Mesendoderm (in vitro differentiated cells): ENCODE data around the gene NT5E.
A peak's percentile ranks its signal among the peaks of the same experiment; 100 is the strongest.

Experiments used
- DNase-seq: peaks from one replicate; pipeline ENCODE4 v3.0.0; 2013
- H2AK5ac ChIP-seq: 2 replicates; pipeline ENCODE4 v1.6.1; 2013; ENCODE audit warnings: low read length, inconsistent platforms
- H2BK120ac ChIP-seq: 2 replicates; pipeline ENCODE4 v1.6.1; 2013; ENCODE audit warnings: low read depth, mild to moderate bottlenecking, low read length, moderate library complexity, mixed read lengths
- H2BK15ac ChIP-seq: replicated peaks from 2 replicates; pipeline ENCODE4 v1.6.1; 2013; ENCODE audit warnings: low read depth, mild to moderate bottlenecking, moderate library complexity
- H2BK5ac ChIP-seq: 2 replicates; pipeline ENCODE4 v1.6.1; 2013; ENCODE audit warnings: low read length, inconsistent platforms
- H3K18ac ChIP-seq: 2 replicates; pipeline ENCODE4 v1.6.1; 2013; ENCODE audit warnings: mild to moderate bottlenecking, low read length, mixed read lengths
- H3K23ac ChIP-seq: one replicate; pipeline ENCODE4 v1.6.1; 2013; ENCODE audit warnings: low read length
- H3K27ac ChIP-seq: 2 replicates; pipeline ENCODE4 v1.5.1; 2013; ENCODE audit warnings: low read depth, mild to moderate bottlenecking, inconsistent platforms, low read length, moderate library complexity
- H3K27me3 ChIP-seq: 2 replicates; pipeline ENCODE4 v1.6.1; 2013; ENCODE audit warnings: low read length, control low read depth, mild to moderate bottlenecking, inconsistent platforms; ENCODE audit not compliant: insufficient read depth, poor library complexity
- H3K36me3 ChIP-seq: 2 replicates; pipeline ENCODE4 v1.6.1; 2013; ENCODE audit warnings: low read length, inconsistent platforms; ENCODE audit not compliant: control insufficient read depth, insufficient read depth
- H3K4ac ChIP-seq: one replicate; pipeline ENCODE4 v1.6.1; 2013; ENCODE audit warnings: low read depth, mild to moderate bottlenecking, low read length, moderate library complexity
- H3K4me1 ChIP-seq: 2 replicates; pipeline ENCODE4 v1.6.1; 2013; ENCODE audit warnings: low read depth, low read length, inconsistent platforms; ENCODE audit not compliant: control insufficient read depth
- H3K4me2 ChIP-seq: 2 replicates; pipeline ENCODE4 v1.6.1; 2013; ENCODE audit warnings: low read length
- H3K4me3 ChIP-seq: 2 replicates; pipeline ENCODE4 v1.5.1; 2013; ENCODE audit warnings: mild to moderate bottlenecking, low read length
- H3K56ac ChIP-seq: one replicate; pipeline ENCODE4 v1.6.1; 2013; ENCODE audit warnings: low read length
- H3K79me1 ChIP-seq: 2 replicates; pipeline ENCODE4 v1.6.1; 2013; ENCODE audit warnings: low read length, inconsistent platforms
- H3K79me2 ChIP-seq: 2 replicates; pipeline ENCODE4 v1.6.1; 2013; ENCODE audit warnings: mild to moderate bottlenecking, low read length; ENCODE audit not compliant: control insufficient read depth, insufficient read depth
- H3K9ac ChIP-seq: 2 replicates; pipeline ENCODE4 v1.6.1; 2013; ENCODE audit warnings: low read length, inconsistent platforms
- H4K5ac ChIP-seq: one replicate; pipeline ENCODE4 v1.6.1; 2013; ENCODE audit warnings: low read length
- H4K8ac ChIP-seq: one replicate; pipeline ENCODE4 v1.6.1; 2013; ENCODE audit warnings: low read depth, mild to moderate bottlenecking, control low read depth, low read length, moderate library complexity
- WGBS: extraction: QIAGEN DNeasy Blood & Tissue Kit; methylation state at CpG from one replicate; pipeline ENCODE4 v1.1.7; 2013; ENCODE audit warnings: low lambda C conversion rate, missing lambda C conversion rate; ENCODE audit not compliant: insufficient coverage; ENCODE audit errors: extremely low coverage; 5-methylcytosine and 5-hydroxymethylcytosine counted together

NT5E gene

GRCh38 chr6:85456782-85457181, 6.9 kb downstream of the NT5E start:
- H3K4ac ChIP-seq, result no peak overlapping the region
- H3K79me1 ChIP-seq, result no peaks in the 10 kb centered on the region
- H4K5ac ChIP-seq, result no peak overlapping the region
- WGBS, result no CpG with 5 or more reads among the region's 4 CpGs
- DNase-seq, result no peak
- no peak overlapping the region for H2AK5ac ChIP-seq
- H3K27ac ChIP-seq, result no peak overlapping the region
- no peak overlapping the region for H2BK120ac ChIP-seq
- H3K4me3 ChIP-seq, result no peak overlapping the region
- H3K79me2 ChIP-seq, result no peaks in the 10 kb centered on the region
- H3K36me3 ChIP-seq, result no peaks in the 10 kb centered on the region
- H3K23ac ChIP-seq, result no peak overlapping the region
- H3K9ac ChIP-seq, result no peak overlapping the region
- H3K27me3 ChIP-seq, result no peaks in the 10 kb centered on the region
- H2BK15ac ChIP-seq, result no peak overlapping the region
- H3K4me1 ChIP-seq, result peaks cover 3% of the 10 kb centered on the region
- no peak overlapping the region for H3K4me2 ChIP-seq
- no peak overlapping the region for H2BK5ac ChIP-seq
- no peak overlapping the region for H3K18ac ChIP-seq
- no peak overlapping the region for H4K8ac ChIP-seq
- H3K56ac ChIP-seq, result no peak overlapping the region

DNA sequence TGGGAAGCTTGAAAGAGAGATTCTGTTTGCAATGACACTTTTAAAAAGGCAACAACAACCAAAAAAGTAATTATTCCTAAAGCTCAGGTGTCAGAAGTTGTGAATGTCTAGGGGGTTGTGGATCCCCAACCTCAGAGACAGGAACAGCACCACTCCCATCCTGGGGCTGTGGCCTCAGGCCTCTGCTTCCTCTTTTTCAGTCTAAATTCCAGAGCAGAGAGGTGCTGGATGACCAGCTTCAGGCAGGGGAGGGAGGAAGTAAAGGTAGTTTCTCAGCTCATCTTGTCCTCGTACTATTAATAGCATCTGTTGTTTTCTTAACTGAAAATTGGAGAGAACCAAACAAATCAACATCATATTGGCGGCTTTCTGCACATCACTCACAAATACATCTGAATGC, 8.3 kb downstream of the NT5E start:
- H3K4ac ChIP-seq, result no peak overlapping the region
- H3K9ac ChIP-seq, result no peak overlapping the region
- H3K27me3 ChIP-seq, result no peaks in the 10 kb centered on the region
- H3K4me2 ChIP-seq, result no peak overlapping the region
- no peaks in the 10 kb centered on the region for H3K36me3 ChIP-seq
- H2AK5ac ChIP-seq, result no peak overlapping the region
- H3K79me1 ChIP-seq, result no peaks in the 10 kb centered on the region
- no peak overlapping the region for H4K5ac ChIP-seq
- H2BK5ac ChIP-seq, result no peak overlapping the region
- H3K56ac ChIP-seq, result no peak overlapping the region
- H3K23ac ChIP-seq, result no peak overlapping the region
- peak; percentile 38 for DNase-seq
- no peaks in the 10 kb centered on the region for H3K79me2 ChIP-seq
- H3K4me1 ChIP-seq, result peaks cover 3% of the 10 kb centered on the region
- no peak overlapping the region for H3K4me3 ChIP-seq
- H2BK120ac ChIP-seq, result no peak overlapping the region
- H4K8ac ChIP-seq, result no peak overlapping the region
- no CpG with 5 or more reads among the region's 2 CpGs for whole genome bisulfite sequencing
- H2BK15ac ChIP-seq, result no peak overlapping the region
- H3K27ac ChIP-seq, result no peak overlapping the region
- H3K18ac ChIP-seq, result no peak overlapping the region

- no peak overlapping the region for H3K4me2 ChIP-seq
- H4K8ac ChIP-seq, result no peak overlapping the region
- no peak overlapping the region for H4K5ac ChIP-seq
- H3K79me2 ChIP-seq, result no peaks in the 10 kb centered on the region
- H3K4me1 ChIP-seq, result peaks cover 3% of the 10 kb centered on the region
- H3K9ac ChIP-seq, result no peak overlapping the region
- H3K18ac ChIP-seq, result no peak overlapping the region
- H3K79me1 ChIP-seq, result no peaks in the 10 kb centered on the region
- no peak overlapping the region for H2AK5ac ChIP-seq
- no peak overlapping the region for H3K23ac ChIP-seq
- no peak overlapping the region for H2BK120ac ChIP-seq
- H3K4me3 ChIP-seq, result no peak overlapping the region
- no CpG with 5 or more reads among the region's 3 CpGs for WGBS
- no peaks in the 10 kb centered on the region for H3K27me3 ChIP-seq
- H3K27ac ChIP-seq, result no peak overlapping the region
- no peak overlapping the region for H3K4ac ChIP-seq
- no peak for DNase-seq
- H2BK5ac ChIP-seq, result no peak overlapping the region
- H3K36me3 ChIP-seq, result no peaks in the 10 kb centered on the region
- H2BK15ac ChIP-seq, result no peak overlapping the region
- H3K56ac ChIP-seq, result no peak overlapping the region
These were observed 8.9 kb downstream of the NT5E start for GRCh38 chr6:85458782-85459181.

- no peaks in the 10 kb centered on the region for H3K36me3 ChIP-seq
- H3K27me3 ChIP-seq, result no peaks in the 10 kb centered on the region
- no peak overlapping the region for H3K9ac ChIP-seq
- H2AK5ac ChIP-seq, result no peak overlapping the region
- no peak overlapping the region for H4K8ac ChIP-seq
- no peaks in the 10 kb centered on the region for H3K79me2 ChIP-seq
- H3K4me2 ChIP-seq, result no peak overlapping the region
- no peak overlapping the region for H3K4ac ChIP-seq
- no CpG with 5 or more reads among the region's 4 CpGs for WGBS
- no peak overlapping the region for H2BK5ac ChIP-seq
- no peaks in the 10 kb centered on the region for H3K79me1 ChIP-seq
- no peak overlapping the region for H3K4me3 ChIP-seq
- no peak for DNase-seq
- H2BK120ac ChIP-seq, result no peak overlapping the region
- no peak overlapping the region for H3K27ac ChIP-seq
- peaks cover 3% of the 10 kb centered on the region for H3K4me1 ChIP-seq
- H2BK15ac ChIP-seq, result no peak overlapping the region
- H3K23ac ChIP-seq, result no peak overlapping the region
- H3K56ac ChIP-seq, result no peak overlapping the region
- H4K5ac ChIP-seq, result no peak overlapping the region
- H3K18ac ChIP-seq, result no peak overlapping the region
These were observed 9.5 kb downstream of the NT5E start for GRCh38 chr6:85459224-85459901.

DNA sequence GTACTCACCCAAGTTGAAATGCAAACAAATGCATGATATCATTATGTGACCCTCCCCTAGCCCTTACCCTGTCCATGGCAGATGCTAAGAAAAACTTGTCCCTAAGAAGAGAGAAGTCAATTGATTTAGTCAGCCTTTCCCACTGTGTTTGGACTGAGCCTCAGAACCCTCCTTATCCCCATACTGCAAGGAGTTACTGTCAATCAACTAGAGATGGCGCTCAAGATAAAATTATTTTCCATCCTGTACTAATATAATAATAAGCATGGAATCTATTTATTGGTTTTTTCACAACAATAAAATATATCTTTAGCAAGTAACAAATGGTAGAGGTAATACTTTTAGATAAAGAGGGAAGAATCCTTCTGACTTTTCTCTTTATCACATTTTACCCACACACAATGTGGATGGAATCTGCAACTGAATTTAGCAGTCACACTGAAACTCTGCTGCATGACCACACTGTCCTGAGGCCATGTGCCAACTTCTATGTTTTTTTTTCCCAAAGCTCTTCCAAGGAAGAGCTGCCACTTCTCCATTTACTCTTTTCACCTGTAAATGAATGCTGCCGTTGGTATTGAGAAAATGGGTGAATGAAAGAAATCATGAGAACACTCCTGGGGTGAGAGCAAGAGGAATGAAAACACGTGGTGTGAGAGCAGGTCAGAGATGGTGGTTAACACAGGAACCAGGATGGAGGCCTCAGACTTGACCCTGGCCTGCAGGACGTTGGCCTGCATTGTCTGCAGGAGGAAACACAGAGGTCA, 10.5 kb downstream of the NT5E start:
- DNase-seq, result no peak
- Histone ChIP-seq H2BK15ac (no peak overlapping the region), H3K79me1 (no peaks in the 10 kb centered on the region), H3K4ac (no peak overlapping the region), H3K4me2 (no peak overlapping the region), H3K36me3 (no peaks in the 10 kb centered on the region), H3K27me3 (no peaks in the 10 kb centered on the region), H4K8ac (no peak overlapping the region), H2AK5ac (no peak overlapping the region), H2BK120ac (no peak overlapping the region), H3K18ac (no peak overlapping the region), H3K9ac (no peak overlapping the region), H3K23ac (no peak overlapping the region), H3K79me2 (no peaks in the 10 kb centered on the region), H4K5ac (no peak overlapping the region), H3K27ac (no peak overlapping the region), H3K4me3 (no peak overlapping the region), H3K4me1 (peaks cover 3% of the 10 kb centered on the region), H2BK5ac (no peak overlapping the region), H3K56ac (no peak overlapping the region)
- WGBS, result no CpG with 5 or more reads among the region's 4 CpGs
